GM12891 (cell line): ENCODE data around the gene HECTD2.
"Not testable (repeated sequence)": the region's sequence is repeated elsewhere in the genome, so short reads cannot be mapped to it uniquely, and the experiment has no call there.

Experiments used
- POLR2A ChIP-seq: IDR thresholded peaks from 2 replicates; pipeline ENCODE4 v1.6.1; 2011; ENCODE audit warnings: low read depth, low read length, control low read depth
- POLR2AphosphoS5 ChIP-seq: IDR thresholded peaks from 2 replicates; pipeline ENCODE4 v1.6.1; 2011; ENCODE audit warnings: low read depth, low read length, control low read depth
- POU2F2 ChIP-seq: IDR thresholded peaks from 2 replicates; pipeline ENCODE4 v1.6.1; 2011; ENCODE audit warnings: low read depth, mild to moderate bottlenecking, control low read depth, low read length, moderate library complexity
- SPI1 ChIP-seq: IDR thresholded peaks from 2 replicates; pipeline ENCODE4 v1.6.1; 2011; ENCODE audit warnings: low read depth, low read length, control low read depth
- TAF1 ChIP-seq: IDR thresholded peaks from 2 replicates; pipeline ENCODE4 v1.6.1; 2011; ENCODE audit warnings: low read depth, low read length, control low read depth

- not testable (repeated sequence) for TF ChIP-seq POLR2AphosphoS5, POLR2A, TAF1, POU2F2, SPI1
Measured at GRCh38 chr10:91534789-91535188, 124.6 kb downstream of the HECTD2 start.
